A549 treated with dexamethasone at 1 μM for 4 hours (cell line): Measurements from ENCODE around the gene HSD17B13. TPM values are rescaled to one million over a fixed set of nuclear protein-coding genes. Genes with fewer than 3 reads are reported as not detected.

Source experiments
- total RNA-seq: library from RNA; stranded (reverse); fragments of 200-300 nt; extraction: Qiagen RNA extraction; gene quantifications from 5 replicates; pipeline ENCODE4 v1.2.3, GENCODE V29; 2022

HSD17B13 gene, protein sequence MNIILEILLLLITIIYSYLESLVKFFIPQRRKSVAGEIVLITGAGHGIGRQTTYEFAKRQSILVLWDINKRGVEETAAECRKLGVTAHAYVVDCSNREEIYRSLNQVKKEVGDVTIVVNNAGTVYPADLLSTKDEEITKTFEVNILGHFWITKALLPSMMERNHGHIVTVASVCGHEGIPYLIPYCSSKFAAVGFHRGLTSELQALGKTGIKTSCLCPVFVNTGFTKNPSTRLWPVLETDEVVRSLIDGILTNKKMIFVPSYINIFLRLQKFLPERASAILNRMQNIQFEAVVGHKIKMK
- total RNA-seq = 0.05 to 0.14 TPM (median 0.06 TPM) in 5 replicates

GRCh38 chr4:87322754-87323153, at the start of gene HSD17B13:
Gene HSD17B13, minus strand, starts transcription at chr4:87322882. Its CDS starts 41 bp downstream, at chr4:87322841.

Other genes with a start within 250 kb of the HSD17B13 start
- 4.2 to 6.2 TPM (median 5.8 TPM) in 5 replicates for gene KLHL8, start 102.3 kb downstream of the HSD17B13 start, total RNA-seq
- 46.0 to 61.8 TPM (median 57.0 TPM) in 5 replicates for gene HSD17B11, start 68.3 kb upstream of the HSD17B13 start, total RNA-seq
- 25.6 to 35.9 TPM (median 27.8 TPM) in 5 replicates for gene NUDT9, start 99.7 kb upstream of the HSD17B13 start, total RNA-seq
- gene SPARCL1, start 206.5 kb upstream of the HSD17B13 start, total RNA-seq = not detected in 5 replicates